Measurements from ENCODE around the gene WNT6. TPM values are rescaled to one million over a fixed set of nuclear protein-coding genes. Genes with fewer than 3 reads are reported as not detected.

WNT6 gene
- total RNA-seq, 2 donors from 2014 or later = 0.25 to 0.37 TPM

DNA sequence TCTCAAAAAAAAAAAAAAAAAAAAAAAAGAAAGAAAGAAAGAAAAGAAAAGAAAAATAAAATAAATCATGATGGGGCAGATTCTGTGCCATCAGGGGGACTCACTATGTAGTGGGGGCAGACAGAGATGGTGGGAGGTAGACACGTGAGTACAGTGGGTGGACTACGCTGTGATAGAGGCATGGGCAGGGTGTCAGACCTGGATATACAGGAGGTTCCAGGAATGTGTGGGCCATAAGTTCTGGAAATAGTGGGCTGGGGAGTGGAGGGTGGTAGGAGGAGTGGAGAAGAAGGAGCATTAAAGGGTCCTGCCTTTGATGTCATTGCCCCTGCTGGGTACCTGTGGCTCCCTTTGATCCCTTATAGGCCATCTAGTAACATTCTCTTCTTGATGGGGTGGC is 8.8 kb upstream of the WNT6 start:
- H3K9ac ChIP-seq (ENCODE audit: low read depth in 2 of 2, low read length in 2 of 2) = no peak overlapping the region
- H3K36me3 ChIP-seq = no peaks in the 10 kb centered on the region
- H3K27ac ChIP-seq = no peak overlapping the region
- no peak overlapping the region for H3K4me3 ChIP-seq
- DNase-seq = no peak
- H3K27me3 ChIP-seq = peaks cover 15% of the 10 kb centered on the region
- no peaks in the 10 kb centered on the region for H3K4me1 ChIP-seq
- intact Hi-C loops (cut with DNase I) = no loop called here
- H3K9me3 ChIP-seq = no peaks in the 10 kb centered on the region
- TF ChIP-seq, protein P1, sequence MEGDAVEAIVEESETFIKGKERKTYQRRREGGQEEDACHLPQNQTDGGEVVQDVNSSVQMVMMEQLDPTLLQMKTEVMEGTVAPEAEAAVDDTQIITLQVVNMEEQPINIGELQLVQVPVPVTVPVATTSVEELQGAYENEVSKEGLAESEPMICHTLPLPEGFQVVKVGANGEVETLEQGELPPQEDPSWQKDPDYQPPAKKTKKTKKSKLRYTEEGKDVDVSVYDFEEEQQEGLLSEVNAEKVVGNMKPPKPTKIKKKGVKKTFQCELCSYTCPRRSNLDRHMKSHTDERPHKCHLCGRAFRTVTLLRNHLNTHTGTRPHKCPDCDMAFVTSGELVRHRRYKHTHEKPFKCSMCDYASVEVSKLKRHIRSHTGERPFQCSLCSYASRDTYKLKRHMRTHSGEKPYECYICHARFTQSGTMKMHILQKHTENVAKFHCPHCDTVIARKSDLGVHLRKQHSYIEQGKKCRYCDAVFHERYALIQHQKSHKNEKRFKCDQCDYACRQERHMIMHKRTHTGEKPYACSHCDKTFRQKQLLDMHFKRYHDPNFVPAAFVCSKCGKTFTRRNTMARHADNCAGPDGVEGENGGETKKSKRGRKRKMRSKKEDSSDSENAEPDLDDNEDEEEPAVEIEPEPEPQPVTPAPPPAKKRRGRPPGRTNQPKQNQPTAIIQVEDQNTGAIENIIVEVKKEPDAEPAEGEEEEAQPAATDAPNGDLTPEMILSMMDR (IDR thresholded peaks at IDR 0.05) = no peak

DNA sequence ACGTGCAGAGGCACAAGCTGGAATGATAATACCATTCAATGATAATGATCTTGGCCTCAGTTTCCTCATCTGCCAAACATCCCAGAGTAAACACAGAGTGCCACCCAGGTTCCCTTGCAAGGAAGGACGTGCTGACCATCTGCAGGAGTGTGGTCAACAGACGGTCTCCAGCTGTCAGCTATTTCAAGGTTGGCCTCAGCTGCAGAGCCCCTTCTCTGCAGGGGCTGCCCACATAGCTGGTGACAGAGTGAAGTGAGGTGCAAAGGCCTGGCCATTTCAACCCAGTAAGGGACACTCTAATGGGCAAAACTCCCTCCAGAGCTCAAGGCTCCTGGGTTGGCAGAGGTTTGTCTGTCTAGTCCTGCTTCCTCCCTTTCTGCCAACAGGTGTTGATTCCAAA is 8.3 kb upstream of the WNT6 start:
- Histone ChIP-seq H3K27ac (no peak overlapping the region), H3K9me3 (no peaks in the 10 kb centered on the region), H3K27me3 (peaks cover 15% of the 10 kb centered on the region), H3K4me1 (no peaks in the 10 kb centered on the region), H3K36me3 (no peaks in the 10 kb centered on the region), H3K4me3 (no peak overlapping the region), H3K9ac (ENCODE audit: low read depth in 2 of 2, low read length in 2 of 2) (no peak overlapping the region)
- no peak for DNase-seq
- TF ChIP-seq, protein P1 (IDR thresholded peaks at IDR 0.05) = no peak
- intact Hi-C loops (cut with DNase I) = no loop called here

GRCh38 chr2:218852911-218853667 is 6.5 kb upstream of the WNT6 start:
- TF ChIP-seq, protein P1 (IDR thresholded peaks at IDR 0.05) = peak; percentile 57
- H3K9me3 ChIP-seq = no peaks in the 10 kb centered on the region
- H3K4me1 ChIP-seq = no peaks in the 10 kb centered on the region
- no peaks in the 10 kb centered on the region for H3K36me3 ChIP-seq
- intact Hi-C loops (cut with DNase I) = no loop called here
- H3K27me3 ChIP-seq = peaks cover 26% of the 10 kb centered on the region
- no peak overlapping the region for H3K9ac ChIP-seq (ENCODE audit: low read depth in 2 of 2, low read length in 2 of 2)
- H3K27ac ChIP-seq = no peak overlapping the region
- no peak overlapping the region for H3K4me3 ChIP-seq
- DNase-seq = peak; percentile 56

DNA sequence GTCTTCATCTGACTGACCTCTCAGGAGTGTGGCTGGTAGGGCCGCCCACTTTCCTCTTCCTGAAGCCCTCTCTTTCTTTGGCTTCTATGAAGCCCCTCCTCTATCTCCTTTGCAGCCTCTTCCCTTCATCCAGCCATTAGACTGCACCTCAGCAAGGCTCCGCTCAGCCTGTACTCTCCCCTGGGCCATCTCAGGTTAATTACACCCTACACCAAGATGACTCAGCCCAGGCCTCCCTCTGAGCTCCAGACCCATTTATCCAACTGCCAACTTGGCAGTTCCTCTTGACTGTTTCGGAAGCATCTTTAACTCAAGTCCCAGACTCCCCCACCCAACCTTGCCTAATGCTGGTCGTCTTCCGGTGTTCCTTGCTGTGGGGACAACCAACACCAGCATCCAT is 5.8 kb upstream of the WNT6 start:
- TF ChIP-seq, protein P1 (IDR thresholded peaks at IDR 0.05) = no peak
- H3K4me3 ChIP-seq = no peak overlapping the region
- no peaks in the 10 kb centered on the region for H3K4me1 ChIP-seq
- peaks cover 33% of the 10 kb centered on the region for H3K27me3 ChIP-seq
- H3K9me3 ChIP-seq = no peaks in the 10 kb centered on the region
- no peak overlapping the region for H3K27ac ChIP-seq
- intact Hi-C loops (cut with DNase I) = no loop called here
- DNase-seq = no peak
- H3K9ac ChIP-seq (ENCODE audit: low read depth in 2 of 2, low read length in 2 of 2) = no peak overlapping the region
- H3K36me3 ChIP-seq = no peaks in the 10 kb centered on the region

GRCh38 chr2:218854860-218855259 is 4.7 kb upstream of the WNT6 start:
- intact Hi-C loops (cut with DNase I) = no loop called here
- H3K4me1 ChIP-seq = no peaks in the 10 kb centered on the region
- TF ChIP-seq, protein P1 (IDR thresholded peaks at IDR 0.05) = no peak
- no peak for DNase-seq
- peaks cover 41% of the 10 kb centered on the region for H3K27me3 ChIP-seq
- H3K36me3 ChIP-seq = no peaks in the 10 kb centered on the region
- no peaks in the 10 kb centered on the region for H3K9me3 ChIP-seq
- H3K27ac ChIP-seq = no peak overlapping the region
- no peak overlapping the region for H3K4me3 ChIP-seq
- H3K9ac ChIP-seq (ENCODE audit: low read depth in 2 of 2, low read length in 2 of 2) = no peak overlapping the region
